HL-60 (cell line): ENCODE results near the gene APOBEC3H.

Source experiments
- DNase-seq, 2 experiments: peaks; one replicate each; pipeline ENCODE4 v3.0.0-alpha.2; 2010 to 2020; ENCODE audit warnings: low read depth in 1 of 2, low spot score in 1 of 2
- H3K27ac ChIP-seq: fragments of 250-450 bp; sonication (Bioruptor Pico); replicated peaks from 2 replicates; pipeline ENCODE4 v1.5.1; 2020; ENCODE audit warnings: mild to moderate bottlenecking, moderate library complexity
- H3K27me3 ChIP-seq: fragments of 250-450 bp; sonication (Bioruptor Pico); 2 replicates; pipeline ENCODE4 v1.5.1; 2021; ENCODE audit warnings: mild to moderate bottlenecking, moderate library complexity; ENCODE audit not compliant: insufficient read depth, poor library complexity, severe bottlenecking
- H3K4me3 ChIP-seq: replicated peaks from 2 replicates; pipeline ENCODE4 v1.5.1; 2011; ENCODE audit warnings: mild to moderate bottlenecking, control low read depth, low read length; ENCODE audit not compliant: insufficient read depth
- GABPA ChIP-seq: IDR thresholded peaks from 2 replicates; pipeline ENCODE4 v1.6.1; 2012; ENCODE audit warnings: low read depth
- POLR2AphosphoS5 ChIP-seq: IDR thresholded peaks from 2 replicates; pipeline ENCODE4 v1.6.1; 2012; ENCODE audit warnings: low read depth
- SPI1 ChIP-seq: IDR thresholded peaks from 2 replicates; pipeline ENCODE4 v1.6.1; 2012; ENCODE audit warnings: low read depth, mild to moderate bottlenecking, borderline replicate concordance
- TF ChIP-seq, protein P1 (sequence below): IDR thresholded peaks from one replicate; pipeline ENCODE4 v1.5.1; 2011; ENCODE audit warnings: low read length, control low read depth, inconsistent platforms; ENCODE audit not compliant: insufficient read depth
- TF ChIP-seq, protein P2 (sequence below): IDR thresholded peaks from 2 replicates; pipeline ENCODE4 v1.6.1; 2012; ENCODE audit warnings: low read depth; ENCODE audit not compliant: insufficient replicate concordance

Gene APOBEC3H

DNA sequence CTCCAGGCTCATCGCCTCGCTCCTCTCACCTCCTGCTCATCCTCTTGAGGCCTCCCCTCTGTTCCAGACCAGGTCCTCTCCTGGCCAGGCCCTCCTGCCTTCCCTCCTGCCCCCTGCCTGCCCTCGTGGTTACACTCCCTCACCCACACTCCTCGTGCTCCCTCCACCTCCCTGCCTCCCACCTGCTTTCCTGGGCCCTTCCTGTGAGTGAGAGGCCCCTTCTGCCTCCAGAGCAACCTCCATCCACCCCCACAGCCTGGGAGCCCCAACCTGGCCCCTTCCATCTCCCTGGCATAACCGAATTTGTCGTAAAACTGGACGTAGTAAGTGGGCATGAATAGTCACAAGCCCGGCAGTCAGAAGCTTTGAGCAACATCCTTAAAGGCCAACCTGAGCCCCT lies 15.4 kb upstream of the APOBEC3H start:
- H3K27me3 ChIP-seq = peaks cover 4% of the 10 kb centered on the region
- no peak overlapping the region for H3K27ac ChIP-seq
- TF ChIP-seq GABPA (no peak), POLR2AphosphoS5 (no peak), SPI1 (no peak)
- TF ChIP-seq, protein P1, sequence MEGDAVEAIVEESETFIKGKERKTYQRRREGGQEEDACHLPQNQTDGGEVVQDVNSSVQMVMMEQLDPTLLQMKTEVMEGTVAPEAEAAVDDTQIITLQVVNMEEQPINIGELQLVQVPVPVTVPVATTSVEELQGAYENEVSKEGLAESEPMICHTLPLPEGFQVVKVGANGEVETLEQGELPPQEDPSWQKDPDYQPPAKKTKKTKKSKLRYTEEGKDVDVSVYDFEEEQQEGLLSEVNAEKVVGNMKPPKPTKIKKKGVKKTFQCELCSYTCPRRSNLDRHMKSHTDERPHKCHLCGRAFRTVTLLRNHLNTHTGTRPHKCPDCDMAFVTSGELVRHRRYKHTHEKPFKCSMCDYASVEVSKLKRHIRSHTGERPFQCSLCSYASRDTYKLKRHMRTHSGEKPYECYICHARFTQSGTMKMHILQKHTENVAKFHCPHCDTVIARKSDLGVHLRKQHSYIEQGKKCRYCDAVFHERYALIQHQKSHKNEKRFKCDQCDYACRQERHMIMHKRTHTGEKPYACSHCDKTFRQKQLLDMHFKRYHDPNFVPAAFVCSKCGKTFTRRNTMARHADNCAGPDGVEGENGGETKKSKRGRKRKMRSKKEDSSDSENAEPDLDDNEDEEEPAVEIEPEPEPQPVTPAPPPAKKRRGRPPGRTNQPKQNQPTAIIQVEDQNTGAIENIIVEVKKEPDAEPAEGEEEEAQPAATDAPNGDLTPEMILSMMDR = no peak
- TF ChIP-seq, protein P2, sequence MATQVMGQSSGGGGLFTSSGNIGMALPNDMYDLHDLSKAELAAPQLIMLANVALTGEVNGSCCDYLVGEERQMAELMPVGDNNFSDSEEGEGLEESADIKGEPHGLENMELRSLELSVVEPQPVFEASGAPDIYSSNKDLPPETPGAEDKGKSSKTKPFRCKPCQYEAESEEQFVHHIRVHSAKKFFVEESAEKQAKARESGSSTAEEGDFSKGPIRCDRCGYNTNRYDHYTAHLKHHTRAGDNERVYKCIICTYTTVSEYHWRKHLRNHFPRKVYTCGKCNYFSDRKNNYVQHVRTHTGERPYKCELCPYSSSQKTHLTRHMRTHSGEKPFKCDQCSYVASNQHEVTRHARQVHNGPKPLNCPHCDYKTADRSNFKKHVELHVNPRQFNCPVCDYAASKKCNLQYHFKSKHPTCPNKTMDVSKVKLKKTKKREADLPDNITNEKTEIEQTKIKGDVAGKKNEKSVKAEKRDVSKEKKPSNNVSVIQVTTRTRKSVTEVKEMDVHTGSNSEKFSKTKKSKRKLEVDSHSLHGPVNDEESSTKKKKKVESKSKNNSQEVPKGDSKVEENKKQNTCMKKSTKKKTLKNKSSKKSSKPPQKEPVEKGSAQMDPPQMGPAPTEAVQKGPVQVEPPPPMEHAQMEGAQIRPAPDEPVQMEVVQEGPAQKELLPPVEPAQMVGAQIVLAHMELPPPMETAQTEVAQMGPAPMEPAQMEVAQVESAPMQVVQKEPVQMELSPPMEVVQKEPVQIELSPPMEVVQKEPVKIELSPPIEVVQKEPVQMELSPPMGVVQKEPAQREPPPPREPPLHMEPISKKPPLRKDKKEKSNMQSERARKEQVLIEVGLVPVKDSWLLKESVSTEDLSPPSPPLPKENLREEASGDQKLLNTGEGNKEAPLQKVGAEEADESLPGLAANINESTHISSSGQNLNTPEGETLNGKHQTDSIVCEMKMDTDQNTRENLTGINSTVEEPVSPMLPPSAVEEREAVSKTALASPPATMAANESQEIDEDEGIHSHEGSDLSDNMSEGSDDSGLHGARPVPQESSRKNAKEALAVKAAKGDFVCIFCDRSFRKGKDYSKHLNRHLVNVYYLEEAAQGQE = no peak
- H3K4me3 ChIP-seq = no peak overlapping the region
- DNase-seq = no peak

GRCh38 chr22:39083212-39084165 lies 13.6 kb upstream of the APOBEC3H start:
- TF ChIP-seq SPI1 = no peak
- Histone ChIP-seq H3K27ac (no peak overlapping the region), H3K4me3 (no peak overlapping the region), H3K27me3 (no peaks in the 10 kb centered on the region)
- no peak for DNase-seq

- no peak for DNase-seq
- no peak overlapping the region for H3K4me3 ChIP-seq
- no peak overlapping the region for H3K27ac ChIP-seq
- TF ChIP-seq SPI1 = no peak
- TF ChIP-seq, protein P2 = no peak
- TF ChIP-seq, protein P1 = no peak
- TF ChIP-seq POLR2AphosphoS5 = no peak
- no peak for TF ChIP-seq GABPA
- no peaks in the 10 kb centered on the region for H3K27me3 ChIP-seq
Observed at GRCh38 chr22:39084666-39085065, 12.4 kb upstream of the APOBEC3H start.

DNA sequence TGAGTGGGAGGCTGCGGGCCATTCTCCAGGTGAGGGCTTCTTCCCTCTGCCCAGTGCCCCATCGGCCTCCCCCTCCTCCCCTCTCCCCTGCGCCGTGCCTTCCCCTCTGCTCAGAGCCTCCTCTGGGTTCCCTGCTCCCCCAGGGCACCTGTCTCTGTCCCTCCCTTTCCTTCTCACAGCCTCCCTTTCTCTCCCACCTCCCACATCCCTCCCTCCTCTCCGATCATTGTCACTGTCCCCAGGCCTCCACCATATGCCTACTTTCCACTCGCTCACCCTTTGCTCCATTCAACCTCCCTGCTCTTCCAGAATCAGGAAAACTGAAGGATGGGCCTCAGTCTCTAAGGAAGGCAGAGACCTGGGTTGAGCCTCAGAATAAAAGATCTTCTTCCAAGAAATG lies 9.9 kb upstream of the APOBEC3H start:
- Histone ChIP-seq H3K27ac (no peak overlapping the region), H3K27me3 (peaks cover 5% of the 10 kb centered on the region), H3K4me3 (no peak overlapping the region)
- TF ChIP-seq GABPA = no peak
- TF ChIP-seq, protein P2 = no peak
- no peak for DNase-seq
